ENCODE results near the gene TAF1D. TPM values are rescaled to one million over a fixed set of nuclear protein-coding genes. Genes with fewer than 3 reads are reported as not detected.
A peak's percentile ranks its signal among the peaks of the same experiment; 100 is the strongest.

Gene TAF1D
- total and polyA plus RNA-seq, 2 donors = 198 to 227 TPM

DNA sequence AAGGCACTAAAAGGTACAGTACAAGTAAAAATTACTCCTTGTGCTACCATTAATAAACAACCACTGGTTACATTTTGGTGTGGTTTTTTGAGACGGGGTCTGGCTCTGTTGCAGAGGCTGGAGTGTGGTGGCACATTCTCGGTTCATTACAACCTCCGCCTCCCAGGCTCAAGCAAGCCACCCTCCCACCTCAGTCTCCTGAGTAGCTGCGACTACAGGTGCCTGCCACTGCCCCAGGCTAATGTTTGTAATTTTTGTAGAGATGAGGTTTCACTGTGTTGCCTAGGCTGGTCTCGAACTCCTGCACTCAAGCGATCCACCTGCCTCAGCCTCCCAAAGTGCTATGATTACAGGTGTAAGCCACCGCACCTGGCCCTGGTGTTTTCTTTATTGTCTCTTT lies 20.8 kb downstream of the TAF1D start:
- Histone ChIP-seq H3K9me3 (ENCODE audit: control insufficient read depth in 2 of 2, insufficient read depth in 1 of 2, low read length in 1 of 2) (no peaks in the 10 kb centered on the region), H3K27me3 (ENCODE audit: control insufficient read depth in 2 of 2, insufficient read depth in 1 of 2, low read length in 1 of 2) (no peaks in the 10 kb centered on the region), H3K27ac (ENCODE audit: low read depth in 1 of 2, low read length in 1 of 2) (no peak overlapping the region), H3K36me3 (ENCODE audit: control insufficient read depth in 2 of 2, insufficient read depth in 2 of 2, low read length in 1 of 2) (peaks cover 8 to 56% of the 10 kb centered on the region in 2 donors), H3K4me3 (ENCODE audit: low read length in 2 of 2) (no peak overlapping the region), H3K4me1 (ENCODE audit: control insufficient read depth in 2 of 2, insufficient read depth in 2 of 2, low read length in 2 of 2) (peaks cover 0 to 8% of the 10 kb centered on the region in 2 donors)
- 98% methylated on average over 7 of the region's 7 CpGs for WGBS
- DNase-seq (ENCODE audit: low read depth in 6 of 9, low spot score in 9 of 9) = no peak

GRCh38 chr11:93719310-93719709 lies 22.0 kb downstream of the TAF1D start:
- Histone ChIP-seq H3K27ac (ENCODE audit: low read depth in 1 of 2, low read length in 1 of 2) (no peak overlapping the region), H3K27me3 (ENCODE audit: control insufficient read depth in 2 of 2, insufficient read depth in 1 of 2, low read length in 1 of 2) (no peaks in the 10 kb centered on the region), H3K36me3 (ENCODE audit: control insufficient read depth in 2 of 2, insufficient read depth in 2 of 2, low read length in 1 of 2) (peaks cover 20 to 55% of the 10 kb centered on the region in 2 donors), H3K4me1 (ENCODE audit: control insufficient read depth in 2 of 2, insufficient read depth in 2 of 2, low read length in 2 of 2) (peaks cover 0 to 8% of the 10 kb centered on the region in 2 donors), H3K4me3 (ENCODE audit: low read length in 2 of 2) (no peak overlapping the region), H3K9me3 (ENCODE audit: control insufficient read depth in 2 of 2, insufficient read depth in 1 of 2, low read length in 1 of 2) (no peaks in the 10 kb centered on the region)
- 94% methylated on average over 4 of the region's 4 CpGs for WGBS
- DNase-seq (ENCODE audit: low read depth in 6 of 9, low spot score in 9 of 9) = no peak

DNA sequence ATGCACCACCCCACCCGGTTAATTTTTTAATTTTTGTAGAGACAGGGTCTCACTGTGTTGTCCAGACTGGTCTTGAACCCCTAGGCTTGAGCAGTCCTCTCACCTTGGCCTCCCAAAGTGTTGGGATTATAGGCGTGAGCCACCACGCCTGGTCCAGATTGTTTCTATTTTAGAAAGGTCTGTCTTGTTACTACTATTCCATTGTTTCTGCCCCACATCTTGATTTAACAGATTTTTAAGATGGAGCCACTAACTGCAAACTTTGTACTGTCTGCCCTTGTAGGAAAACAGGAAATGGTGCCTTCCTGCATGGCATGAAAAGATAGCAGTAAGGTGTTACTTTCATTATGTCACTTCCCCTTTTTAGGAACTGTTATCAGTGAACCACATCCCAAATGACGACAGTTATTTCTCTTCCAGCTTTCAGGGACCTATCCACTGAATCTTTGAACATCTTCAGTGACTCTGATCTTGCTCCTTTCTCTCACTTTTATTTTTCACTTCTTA lies 23.2 kb downstream of the TAF1D start:
- H3K4me1 ChIP-seq (ENCODE audit: control insufficient read depth in 2 of 2, insufficient read depth in 2 of 2, low read length in 2 of 2) = peaks cover 0 to 8% of the 10 kb centered on the region in 2 donors
- WGBS = 53% methylated on average over 4 of the region's 4 CpGs
- no peak overlapping the region for H3K4me3 ChIP-seq (ENCODE audit: low read length in 2 of 2)
- H3K27me3 ChIP-seq (ENCODE audit: control insufficient read depth in 2 of 2, insufficient read depth in 1 of 2, low read length in 1 of 2) = no peaks in the 10 kb centered on the region
- no peaks in the 10 kb centered on the region for H3K9me3 ChIP-seq (ENCODE audit: control insufficient read depth in 2 of 2, insufficient read depth in 1 of 2, low read length in 1 of 2)
- no peak overlapping the region for H3K27ac ChIP-seq (ENCODE audit: low read depth in 1 of 2, low read length in 1 of 2)
- peaks cover 23 to 47% of the 10 kb centered on the region in 2 donors for H3K36me3 ChIP-seq (ENCODE audit: control insufficient read depth in 2 of 2, insufficient read depth in 2 of 2, low read length in 1 of 2)
- DNase-seq (ENCODE audit: low read depth in 6 of 9, low spot score in 9 of 9) = peak in 1 of 9 donors; percentile 46

DNA sequence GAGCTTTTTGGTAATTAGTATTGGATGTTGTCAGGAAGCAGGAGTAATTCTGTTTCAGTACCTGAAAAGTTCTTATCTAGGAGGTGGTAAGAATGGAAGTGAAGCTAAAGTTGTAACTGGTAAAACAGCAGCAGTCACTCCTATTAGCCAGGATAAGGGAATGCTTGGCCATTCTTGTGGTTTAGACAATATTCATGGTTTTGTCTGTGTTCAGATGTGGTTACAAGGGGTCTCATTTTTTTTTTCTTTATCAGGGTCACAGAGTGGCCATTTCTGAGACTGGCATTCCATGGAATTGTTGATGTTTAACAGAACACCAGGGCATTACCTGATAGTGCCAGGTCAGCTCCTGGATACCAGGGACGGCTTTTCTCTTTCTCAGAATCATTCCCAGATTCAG lies 23.8 kb downstream of the TAF1D start:
- Histone ChIP-seq H3K4me3 (ENCODE audit: low read length in 2 of 2) (no peak overlapping the region), H3K9me3 (ENCODE audit: control insufficient read depth in 2 of 2, insufficient read depth in 1 of 2, low read length in 1 of 2) (no peaks in the 10 kb centered on the region), H3K36me3 (ENCODE audit: control insufficient read depth in 2 of 2, insufficient read depth in 2 of 2, low read length in 1 of 2) (peaks cover 23 to 43% of the 10 kb centered on the region in 2 donors), H3K4me1 (ENCODE audit: control insufficient read depth in 2 of 2, insufficient read depth in 2 of 2, low read length in 2 of 2) (peaks cover 0 to 8% of the 10 kb centered on the region in 2 donors), H3K27ac (ENCODE audit: low read depth in 1 of 2, low read length in 1 of 2) (no peak overlapping the region), H3K27me3 (ENCODE audit: control insufficient read depth in 2 of 2, insufficient read depth in 1 of 2, low read length in 1 of 2) (no peaks in the 10 kb centered on the region)
- 96% methylated on average over 1 of the region's 1 CpG for WGBS
- no peak for DNase-seq (ENCODE audit: low read depth in 6 of 9, low spot score in 9 of 9)

GRCh38 chr11:93715797-93716396 lies 25.4 kb downstream of the TAF1D start:
- no peak overlapping the region for H3K4me3 ChIP-seq (ENCODE audit: low read length in 2 of 2)
- no peak for DNase-seq (ENCODE audit: low read depth in 6 of 9, low spot score in 9 of 9)
- no peaks in the 10 kb centered on the region for H3K27me3 ChIP-seq (ENCODE audit: control insufficient read depth in 2 of 2, insufficient read depth in 1 of 2, low read length in 1 of 2)
- peaks cover 18 to 34% of the 10 kb centered on the region in 2 donors for H3K36me3 ChIP-seq (ENCODE audit: control insufficient read depth in 2 of 2, insufficient read depth in 2 of 2, low read length in 1 of 2)
- 97% methylated on average over 4 of the region's 4 CpGs for WGBS
- H3K27ac ChIP-seq (ENCODE audit: low read depth in 1 of 2, low read length in 1 of 2) = no peak overlapping the region
- no peaks in the 10 kb centered on the region for H3K9me3 ChIP-seq (ENCODE audit: control insufficient read depth in 2 of 2, insufficient read depth in 1 of 2, low read length in 1 of 2)
- peaks cover 0 to 8% of the 10 kb centered on the region in 2 donors for H3K4me1 ChIP-seq (ENCODE audit: control insufficient read depth in 2 of 2, insufficient read depth in 2 of 2, low read length in 2 of 2)

- DNase-seq (ENCODE audit: low read depth in 6 of 9, low spot score in 9 of 9) = no peak
- peaks cover 0 to 2% of the 10 kb centered on the region in 2 donors for H3K4me1 ChIP-seq (ENCODE audit: control insufficient read depth in 2 of 2, insufficient read depth in 2 of 2, low read length in 2 of 2)
- peaks cover 27 to 53% of the 10 kb centered on the region in 2 donors for H3K36me3 ChIP-seq (ENCODE audit: control insufficient read depth in 2 of 2, insufficient read depth in 2 of 2, low read length in 1 of 2)
- no peaks in the 10 kb centered on the region for H3K9me3 ChIP-seq (ENCODE audit: control insufficient read depth in 2 of 2, insufficient read depth in 1 of 2, low read length in 1 of 2)
- no peak overlapping the region for H3K4me3 ChIP-seq (ENCODE audit: low read length in 2 of 2)
- H3K27ac ChIP-seq (ENCODE audit: low read depth in 1 of 2, low read length in 1 of 2) = no peak overlapping the region
- no peaks in the 10 kb centered on the region for H3K27me3 ChIP-seq (ENCODE audit: control insufficient read depth in 2 of 2, insufficient read depth in 1 of 2, low read length in 1 of 2)
Observed at GRCh38 chr11:93712678-93713077, 28.6 kb downstream of the TAF1D start.

- Histone ChIP-seq H3K9me3 (ENCODE audit: control insufficient read depth in 2 of 2, insufficient read depth in 1 of 2, low read length in 1 of 2) (no peaks in the 10 kb centered on the region), H3K27ac (ENCODE audit: low read depth in 1 of 2, low read length in 1 of 2) (no peak overlapping the region), H3K4me1 (ENCODE audit: control insufficient read depth in 2 of 2, insufficient read depth in 2 of 2, low read length in 2 of 2) (no peaks in the 10 kb centered on the region), H3K4me3 (ENCODE audit: low read length in 2 of 2) (no peak overlapping the region), H3K36me3 (ENCODE audit: control insufficient read depth in 2 of 2, insufficient read depth in 2 of 2, low read length in 1 of 2) (peaks cover 27 to 47% of the 10 kb centered on the region in 2 donors), H3K27me3 (ENCODE audit: control insufficient read depth in 2 of 2, insufficient read depth in 1 of 2, low read length in 1 of 2) (no peaks in the 10 kb centered on the region)
- DNase-seq (ENCODE audit: low read depth in 6 of 9, low spot score in 9 of 9) = no peak
- WGBS = 97% methylated on average over 1 of the region's 1 CpG
Observed at GRCh38 chr11:93710239-93710638, 31.1 kb downstream of the TAF1D start.

DNA sequence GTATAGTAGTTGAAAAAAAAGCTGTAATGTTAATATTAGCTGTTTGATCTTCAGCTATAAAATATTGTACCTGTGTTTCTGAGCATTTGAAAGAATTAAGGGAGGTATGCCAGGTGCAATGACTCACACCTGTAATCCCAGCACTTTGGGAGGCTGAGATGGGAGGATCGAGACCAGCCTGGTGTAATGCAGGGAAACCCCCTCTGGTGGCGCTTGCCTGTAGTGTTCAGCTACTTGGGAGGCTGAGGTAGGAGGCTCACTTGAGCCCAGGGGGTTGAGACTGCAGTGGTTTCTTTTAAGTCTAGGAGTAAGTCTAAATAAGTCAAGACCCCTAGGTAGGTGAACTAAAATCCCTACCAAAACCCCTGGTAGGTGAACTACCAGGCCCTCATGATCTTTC lies 37.1 kb downstream of the TAF1D start:
- no peaks in the 10 kb centered on the region for H3K9me3 ChIP-seq (ENCODE audit: control insufficient read depth in 2 of 2, insufficient read depth in 1 of 2, low read length in 1 of 2)
- no peak overlapping the region for H3K4me3 ChIP-seq (ENCODE audit: low read length in 2 of 2)
- no peaks in the 10 kb centered on the region for H3K27me3 ChIP-seq (ENCODE audit: control insufficient read depth in 2 of 2, insufficient read depth in 1 of 2, low read length in 1 of 2)
- DNase-seq (ENCODE audit: low read depth in 6 of 9, low spot score in 9 of 9) = no peak
- WGBS = 99% methylated on average over 2 of the region's 2 CpGs
- no peak overlapping the region for H3K27ac ChIP-seq (ENCODE audit: low read depth in 1 of 2, low read length in 1 of 2)
- H3K36me3 ChIP-seq (ENCODE audit: control insufficient read depth in 2 of 2, insufficient read depth in 2 of 2, low read length in 1 of 2) = peaks cover 16 to 58% of the 10 kb centered on the region in 2 donors
- no peaks in the 10 kb centered on the region for H3K4me1 ChIP-seq (ENCODE audit: control insufficient read depth in 2 of 2, insufficient read depth in 2 of 2, low read length in 2 of 2)

- peaks cover 20 to 63% of the 10 kb centered on the region in 2 donors for H3K36me3 ChIP-seq (ENCODE audit: control insufficient read depth in 2 of 2, insufficient read depth in 2 of 2, low read length in 1 of 2)
- no peak overlapping the region for H3K27ac ChIP-seq (ENCODE audit: low read depth in 1 of 2, low read length in 1 of 2)
- no peak for DNase-seq (ENCODE audit: low read depth in 6 of 9, low spot score in 9 of 9)
- H3K4me3 ChIP-seq (ENCODE audit: low read length in 2 of 2) = no peak overlapping the region
- no peaks in the 10 kb centered on the region for H3K9me3 ChIP-seq (ENCODE audit: control insufficient read depth in 2 of 2, insufficient read depth in 1 of 2, low read length in 1 of 2)
- no peaks in the 10 kb centered on the region for H3K4me1 ChIP-seq (ENCODE audit: control insufficient read depth in 2 of 2, insufficient read depth in 2 of 2, low read length in 2 of 2)
- 99% methylated on average over 3 of the region's 3 CpGs for WGBS
- H3K27me3 ChIP-seq (ENCODE audit: control insufficient read depth in 2 of 2, insufficient read depth in 1 of 2, low read length in 1 of 2) = no peaks in the 10 kb centered on the region
Observed at GRCh38 chr11:93700830-93701229, 40.5 kb downstream of the TAF1D start.

All from thymus (tissue), 11 donors.